Frontal cortex (tissue), 4 donors: ENCODE data around the gene CD93. TPM values are rescaled to one million over a fixed set of nuclear protein-coding genes. Genes with fewer than 3 reads are reported as not detected.

Source experiments
- DNase-seq, 2 donors: peaks; one replicate each; pipeline ENCODE4 v3.0.0; 2012; ENCODE audit warnings: low spot score in 2 of 2
- FAIRE-seq: peaks from 2 replicates; lab custom pipeline; 2012; peaks lifted over from hg19 to GRCh38; lab: Jason Lieb, UNC
- total RNA-seq: library from RNA; depleted of rRNA; stranded (reverse); fragments of >200 nt; gene quantifications from one replicate; pipeline ENCODE4 v1.2.3, GENCODE V29; 2014
- donor health status: control.
- donor health status: control.
- donor health status: control.

The CD93 gene
- 10.6 TPM for total RNA-seq

- FAIRE-seq, result no peak
- DNase-seq, result no peak
These were observed at the start of gene CD93 for GRCh38 chr20:23086056-23086566. Gene CD93, minus strand, starts transcription at chr20:23086324. Its CDS starts 132 bp downstream, at chr20:23086192.

GRCh38 chr20:23133560-23133998, 47.5 kb upstream of the CD93 start:
- FAIRE-seq, result no peak
- DNase-seq, result no peak

GRCh38 chr20:23132930-23133559, 46.9 kb upstream of the CD93 start:
- no peak for FAIRE-seq
- DNase-seq, result no peak

GRCh38 chr20:23132293-23132929, 46.3 kb upstream of the CD93 start:
- DNase-seq, result no peak
- FAIRE-seq, result no peak

- FAIRE-seq, result no peak
- DNase-seq, result no peak
These were observed 45.6 kb upstream of the CD93 start for GRCh38 chr20:23131766-23132165.

- no peak for DNase-seq
- FAIRE-seq, result no peak
These were observed 44.6 kb upstream of the CD93 start for GRCh38 chr20:23130622-23131140.

- FAIRE-seq, result no peak
- no peak for DNase-seq
These were observed 43.9 kb upstream of the CD93 start for GRCh38 chr20:23129891-23130621.

GRCh38 chr20:23129266-23129665, 43.1 kb upstream of the CD93 start:
- FAIRE-seq, result no peak
- DNase-seq, result no peak

GRCh38 chr20:23128461-23129125, 42.5 kb upstream of the CD93 start:
- FAIRE-seq (no peak), DNase-seq (no peak)

- FAIRE-seq (no peak), DNase-seq (no peak)
These were observed 41.6 kb upstream of the CD93 start for GRCh38 chr20:23127506-23128279.

- DNase-seq (no peak), FAIRE-seq (no peak)
These were observed 40.3 kb upstream of the CD93 start for GRCh38 chr20:23126281-23127061.

- FAIRE-seq (no peak), DNase-seq (no peak)
These were observed 39.6 kb upstream of the CD93 start for GRCh38 chr20:23125625-23126191.

- FAIRE-seq, result no peak
- no peak for DNase-seq
These were observed 39.0 kb upstream of the CD93 start for GRCh38 chr20:23125159-23125558.

- FAIRE-seq, result no peak
- no peak for DNase-seq
These were observed 37.8 kb upstream of the CD93 start for GRCh38 chr20:23123886-23124285.

GRCh38 chr20:23122796-23123655, 36.9 kb upstream of the CD93 start:
- FAIRE-seq, result no peak
- no peak for DNase-seq

GRCh38 chr20:23122321-23122720, 36.2 kb upstream of the CD93 start:
- DNase-seq, result no peak
- FAIRE-seq, result no peak

- DNase-seq (no peak), FAIRE-seq (no peak)
These were observed 35.7 kb upstream of the CD93 start for GRCh38 chr20:23121751-23122320.
